ENCODE measurements around the gene CLMN. TPM values are rescaled to one million over a fixed set of nuclear protein-coding genes. Genes with fewer than 3 reads are reported as not detected.

Gene CLMN, protein sequence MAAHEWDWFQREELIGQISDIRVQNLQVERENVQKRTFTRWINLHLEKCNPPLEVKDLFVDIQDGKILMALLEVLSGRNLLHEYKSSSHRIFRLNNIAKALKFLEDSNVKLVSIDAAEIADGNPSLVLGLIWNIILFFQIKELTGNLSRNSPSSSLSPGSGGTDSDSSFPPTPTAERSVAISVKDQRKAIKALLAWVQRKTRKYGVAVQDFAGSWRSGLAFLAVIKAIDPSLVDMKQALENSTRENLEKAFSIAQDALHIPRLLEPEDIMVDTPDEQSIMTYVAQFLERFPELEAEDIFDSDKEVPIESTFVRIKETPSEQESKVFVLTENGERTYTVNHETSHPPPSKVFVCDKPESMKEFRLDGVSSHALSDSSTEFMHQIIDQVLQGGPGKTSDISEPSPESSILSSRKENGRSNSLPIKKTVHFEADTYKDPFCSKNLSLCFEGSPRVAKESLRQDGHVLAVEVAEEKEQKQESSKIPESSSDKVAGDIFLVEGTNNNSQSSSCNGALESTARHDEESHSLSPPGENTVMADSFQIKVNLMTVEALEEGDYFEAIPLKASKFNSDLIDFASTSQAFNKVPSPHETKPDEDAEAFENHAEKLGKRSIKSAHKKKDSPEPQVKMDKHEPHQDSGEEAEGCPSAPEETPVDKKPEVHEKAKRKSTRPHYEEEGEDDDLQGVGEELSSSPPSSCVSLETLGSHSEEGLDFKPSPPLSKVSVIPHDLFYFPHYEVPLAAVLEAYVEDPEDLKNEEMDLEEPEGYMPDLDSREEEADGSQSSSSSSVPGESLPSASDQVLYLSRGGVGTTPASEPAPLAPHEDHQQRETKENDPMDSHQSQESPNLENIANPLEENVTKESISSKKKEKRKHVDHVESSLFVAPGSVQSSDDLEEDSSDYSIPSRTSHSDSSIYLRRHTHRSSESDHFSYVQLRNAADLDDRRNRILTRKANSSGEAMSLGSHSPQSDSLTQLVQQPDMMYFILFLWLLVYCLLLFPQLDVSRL
- polyA plus RNA-seq (2013, experiment 1 of 2; ENCODE audit: insufficient read length), result 2.2 TPM
- 1.5 TPM for polyA plus RNA-seq (2013, experiment 2 of 2; ENCODE audit: insufficient read length)

DNA sequence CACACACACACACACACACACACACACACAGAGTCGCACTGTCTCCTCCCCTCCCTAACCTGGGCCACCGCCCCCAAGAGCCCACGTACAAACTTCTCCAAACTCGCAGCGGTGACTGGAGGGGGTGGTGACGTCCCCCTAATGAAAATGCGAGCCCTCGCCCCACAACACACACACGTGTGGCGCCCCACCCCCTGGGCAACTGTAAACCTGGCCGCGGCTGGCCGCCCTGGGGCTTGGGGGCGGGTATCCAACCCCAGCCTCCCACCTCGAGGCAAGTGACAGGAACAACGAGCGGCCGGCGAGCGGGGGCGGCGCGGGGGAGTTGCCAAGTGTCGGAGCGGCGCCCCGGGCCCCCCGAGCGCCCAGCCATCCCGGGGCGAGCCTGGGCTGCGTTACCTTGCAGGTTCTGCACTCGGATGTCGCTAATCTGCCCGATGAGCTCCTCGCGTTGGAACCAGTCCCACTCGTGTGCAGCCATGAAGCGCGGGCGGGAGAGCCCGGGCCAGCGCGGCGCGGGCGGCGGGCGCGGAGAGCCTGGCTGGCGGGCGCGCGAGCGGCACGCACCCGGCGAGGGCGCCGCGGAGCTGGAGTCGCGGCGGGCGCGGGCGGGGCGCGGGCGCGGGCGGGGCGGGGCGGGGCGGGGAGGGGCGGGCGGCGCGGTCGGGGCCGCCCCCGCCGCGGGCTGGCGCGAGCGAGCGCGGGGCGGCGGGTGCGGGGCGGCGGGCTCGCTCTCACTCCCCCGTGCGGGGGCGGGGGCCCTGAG, at the start of gene CLMN:
TSS of gene CLMN (minus strand) at position 597 of the 766 bp plus-strand sequence. CDS start at position 481, 116 bp downstream.
- DNase-seq, result peak; percentile 37

DNA sequence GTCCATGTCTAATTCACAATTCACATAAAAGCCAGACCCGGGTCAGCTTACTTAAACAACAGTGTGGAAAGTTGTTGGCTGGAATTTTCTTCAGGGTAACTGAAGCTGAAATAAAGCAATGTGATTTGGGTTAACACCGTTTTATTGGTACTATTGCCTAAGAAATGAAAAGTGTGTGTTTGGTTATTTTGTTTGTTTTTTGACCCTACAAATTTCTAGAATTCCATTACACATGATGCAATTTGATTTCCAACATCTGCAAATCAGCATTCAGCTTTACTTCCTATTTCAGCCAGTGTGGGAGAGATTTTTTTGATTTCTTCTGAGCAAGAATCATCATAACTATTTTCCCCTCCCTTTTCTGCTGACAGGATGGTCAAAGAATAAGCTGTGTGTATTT, 45.7 kb upstream of the CLMN start:
- no peak for DNase-seq

DNA sequence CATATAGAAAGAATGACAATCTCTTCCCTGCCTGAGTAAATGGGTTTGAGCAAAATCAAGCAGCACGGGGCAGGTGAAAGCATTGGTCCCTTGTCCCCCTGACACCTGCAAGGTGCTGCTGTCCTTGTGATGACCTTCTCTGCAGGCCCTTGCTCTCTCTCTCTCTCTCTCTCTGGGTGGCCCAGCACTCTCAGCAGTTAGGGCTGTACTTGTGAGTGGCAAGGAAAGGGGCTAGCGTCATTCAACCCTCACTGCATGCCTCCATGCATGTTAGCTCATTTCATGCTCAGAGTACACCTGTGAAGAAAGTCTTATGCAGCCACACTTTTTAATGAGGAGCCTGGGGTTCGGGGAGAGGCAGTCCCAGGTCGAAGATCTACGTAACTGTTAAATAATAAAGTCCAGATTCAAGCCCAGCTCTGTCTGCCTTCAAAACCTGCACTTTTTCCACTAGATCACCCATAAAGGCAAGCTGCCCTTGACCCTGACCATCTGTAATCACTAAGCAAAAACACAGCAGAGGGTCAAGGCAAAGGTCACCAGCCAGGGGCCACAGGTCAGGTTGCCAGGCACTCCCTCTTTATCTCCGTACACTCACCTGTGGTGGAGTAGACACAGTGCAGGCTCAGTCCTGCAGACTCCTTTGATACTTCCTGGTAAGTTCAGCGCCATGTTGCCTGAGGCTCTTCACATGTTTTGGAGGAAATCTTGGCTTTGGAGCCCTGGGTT, 44.9 kb upstream of the CLMN start:
- no peak for DNase-seq

DNA sequence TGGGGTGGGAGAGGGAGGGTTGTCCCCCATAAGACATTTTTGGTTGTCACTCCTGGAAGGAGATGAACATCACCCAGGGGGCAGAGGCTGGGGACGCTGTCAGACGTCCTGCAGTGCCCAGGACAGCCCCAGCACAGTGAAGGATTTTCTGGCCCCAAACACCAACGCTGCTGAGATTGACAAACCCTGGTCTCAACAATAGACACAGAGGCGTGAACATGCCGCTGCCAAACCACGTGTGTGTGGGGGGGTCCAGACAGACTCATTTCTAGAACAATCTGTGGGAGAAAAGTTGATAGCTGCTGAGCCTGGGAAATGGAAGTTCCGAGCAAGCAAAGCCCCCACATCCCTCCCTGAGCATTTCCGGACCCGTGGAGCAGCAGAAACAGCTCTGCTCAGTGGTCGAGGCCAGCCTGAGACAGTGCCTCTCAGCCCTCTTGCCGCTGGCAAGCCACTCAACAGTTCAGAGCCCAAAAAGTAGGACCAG, 43.8 kb upstream of the CLMN start:
- DNase-seq, result no peak

DNA sequence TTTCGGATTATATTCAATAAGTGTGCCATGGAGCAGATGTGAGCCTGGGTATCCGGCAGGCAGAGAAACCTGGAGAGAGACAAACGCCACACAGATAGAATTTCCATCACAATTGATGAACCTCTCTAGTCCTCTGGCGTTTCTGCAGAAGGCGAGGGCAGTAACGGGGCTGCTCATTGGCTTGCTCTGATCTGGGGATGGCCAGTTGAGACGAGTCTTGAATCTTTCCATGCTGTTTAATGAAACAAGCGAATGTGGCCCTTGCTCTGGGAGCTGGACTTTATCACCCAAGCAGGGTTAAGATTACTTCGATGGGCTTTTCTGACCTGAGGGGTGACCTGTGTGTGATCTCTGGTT, 42.4 kb upstream of the CLMN start:
- DNase-seq, result no peak

DNA sequence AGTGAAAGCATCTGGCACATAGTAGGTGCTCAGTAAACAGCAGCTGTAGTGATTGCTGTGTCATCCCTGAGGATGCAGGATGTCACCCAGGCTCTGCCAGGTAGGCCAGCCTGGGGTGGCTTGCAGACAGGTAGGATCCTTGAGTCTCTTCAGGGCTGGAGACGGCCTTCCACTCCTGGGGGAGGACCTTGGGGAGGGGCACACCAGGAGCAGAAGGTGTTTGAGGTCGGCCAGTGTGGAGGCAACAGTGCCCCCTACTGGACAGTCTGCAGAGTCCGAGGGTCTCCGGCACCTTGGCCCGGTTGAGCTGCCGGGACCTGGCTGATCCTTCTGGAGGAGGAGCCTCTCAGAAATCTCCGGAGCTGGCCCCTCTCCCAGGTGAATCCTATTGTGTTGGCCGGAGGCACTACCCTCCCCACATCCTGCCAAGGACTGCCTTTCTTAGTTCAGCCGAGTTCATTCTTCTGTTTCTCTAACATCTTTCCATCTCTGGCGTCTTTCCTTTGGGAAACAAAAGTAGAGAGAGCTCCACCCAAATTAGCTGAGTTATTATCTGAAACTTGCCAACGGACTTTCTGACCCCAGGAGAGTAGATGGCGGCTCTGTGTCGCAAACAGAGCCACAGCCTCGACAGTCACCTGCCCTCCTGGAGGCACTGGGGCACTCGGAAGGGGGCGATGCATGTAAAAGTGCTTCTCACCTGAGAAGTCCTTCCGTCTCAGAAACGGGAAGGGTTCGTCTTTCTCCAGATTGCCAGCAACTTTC, 41.8 kb upstream of the CLMN start:
- DNase-seq, result peak; percentile 5

DNA sequence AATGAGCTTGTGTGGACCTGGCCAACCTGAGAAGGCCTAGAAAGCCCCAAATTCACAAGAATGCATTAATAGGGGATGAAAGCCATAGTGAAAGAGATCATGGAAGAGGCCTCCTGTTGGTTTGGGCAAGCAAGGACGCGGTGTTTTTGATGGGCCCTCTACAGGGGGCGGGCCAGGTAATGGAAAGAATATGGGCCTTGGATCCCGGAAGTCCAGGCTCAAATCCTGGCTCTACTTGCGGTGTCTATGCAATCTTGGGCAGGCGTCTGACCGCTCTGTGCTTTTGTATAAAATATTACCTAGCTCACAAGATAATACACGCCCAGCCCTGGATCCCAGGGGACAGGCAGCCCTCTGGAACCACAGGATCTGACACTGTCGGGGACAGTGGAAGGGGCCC, 41.1 kb upstream of the CLMN start:
- no peak for DNase-seq

DNA sequence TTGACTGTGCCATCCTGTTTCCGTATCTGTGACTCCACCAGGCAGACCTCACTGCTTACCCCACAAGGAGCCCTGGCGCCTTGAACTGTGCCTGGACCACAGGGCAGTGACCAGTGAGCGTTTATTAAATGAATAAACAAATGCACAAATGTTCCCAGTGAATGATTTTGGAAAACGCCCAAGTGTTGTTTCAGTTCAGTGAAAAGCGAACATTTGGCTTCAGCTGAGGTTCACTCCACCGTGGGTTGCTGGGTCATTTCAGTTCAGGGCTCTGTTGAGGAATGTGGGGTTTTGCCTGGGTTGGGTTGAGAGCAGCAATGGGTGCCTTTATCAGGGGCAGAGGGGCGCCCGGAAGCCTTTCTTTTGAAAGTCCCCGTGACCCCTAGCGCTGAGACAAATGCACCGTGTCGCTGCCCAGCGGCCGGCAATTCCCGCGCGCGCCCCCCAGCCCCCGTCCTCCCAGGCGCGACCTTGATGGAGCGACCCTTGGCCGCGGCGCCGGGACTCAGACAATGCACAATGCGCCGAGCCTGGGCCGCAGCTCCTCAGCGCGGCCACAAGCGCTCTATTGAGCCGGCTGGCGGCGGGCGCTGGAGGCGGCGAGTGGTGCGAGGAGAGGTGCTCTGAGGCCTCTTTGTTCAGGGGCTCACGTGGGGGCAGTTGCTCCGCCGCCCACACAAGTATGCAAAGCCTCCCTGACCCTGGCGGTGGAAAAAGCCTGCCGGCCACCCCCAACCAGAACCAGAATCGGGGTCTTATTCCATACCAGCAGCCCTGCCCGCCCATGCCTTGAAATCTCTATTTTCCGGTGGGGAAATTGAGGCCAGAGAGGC, 40.5 kb upstream of the CLMN start:
- DNase-seq, result no peak

DNA sequence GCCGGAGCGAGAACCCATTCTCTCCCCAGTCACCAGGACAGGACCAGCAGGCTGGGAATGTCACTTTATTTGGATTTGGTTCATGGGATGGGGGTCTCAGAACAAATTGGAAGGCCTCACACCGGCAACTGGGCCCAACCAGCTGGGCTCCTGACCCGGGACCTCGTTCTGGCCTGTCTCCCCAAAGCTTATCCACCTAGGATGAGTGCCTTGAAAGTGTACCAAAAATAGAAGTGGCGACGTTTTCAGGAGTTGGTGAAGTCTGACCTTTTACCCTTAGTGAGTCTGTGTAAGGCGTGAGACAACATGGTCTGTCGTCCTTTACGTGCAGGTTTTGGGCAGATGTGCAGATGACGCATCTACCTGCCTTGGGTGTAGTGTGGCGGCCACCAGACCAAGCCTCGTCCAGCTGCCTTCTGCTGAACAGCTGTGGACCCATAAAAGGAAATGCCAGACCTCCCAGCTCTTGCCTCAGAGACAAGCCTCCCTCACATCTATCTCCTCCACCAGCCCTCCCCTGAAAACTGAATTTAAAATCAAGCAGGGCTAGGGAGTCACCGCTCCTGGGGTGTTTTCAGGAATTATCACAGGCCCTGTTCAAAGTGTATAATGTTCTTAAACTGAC, 36.6 kb upstream of the CLMN start:
- no peak for DNase-seq

DNA sequence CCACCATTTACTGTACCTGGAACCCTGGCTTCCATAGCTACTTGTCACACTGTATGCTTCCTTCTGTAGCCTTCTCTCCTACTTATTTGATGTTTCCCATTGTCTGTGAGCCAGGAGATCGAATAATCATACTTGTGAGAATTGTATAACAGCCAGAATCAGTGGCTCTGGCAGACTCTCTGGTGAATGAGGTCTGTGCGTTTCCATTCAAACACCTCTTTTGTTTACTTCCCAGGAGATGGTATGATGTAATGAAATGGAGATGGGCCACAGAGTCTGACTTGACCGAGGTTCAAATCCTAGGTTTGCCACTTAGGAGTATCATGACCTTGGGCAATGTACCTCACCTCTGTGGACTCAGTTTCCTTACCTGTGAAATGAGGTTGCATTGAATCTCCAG, 35.7 kb upstream of the CLMN start:
- DNase-seq, result no peak

DNA sequence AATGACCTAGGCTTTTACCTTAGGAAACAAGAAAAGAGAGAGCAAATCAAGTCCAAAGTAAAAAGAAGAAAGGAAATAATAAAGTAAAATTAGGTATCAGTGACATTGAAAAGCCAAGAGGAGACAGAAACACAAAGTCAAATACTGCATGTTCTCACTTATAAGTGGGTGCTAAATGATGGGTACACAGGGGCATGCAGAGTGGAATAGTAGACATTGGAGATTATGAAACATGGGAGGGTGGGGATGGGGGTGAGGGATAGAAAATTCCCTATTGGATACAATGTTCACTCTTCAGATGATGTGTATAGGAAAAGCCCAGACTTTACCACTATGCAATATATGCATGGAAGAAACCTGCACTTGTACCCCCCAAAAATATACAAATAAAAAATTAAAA, 35.1 kb upstream of the CLMN start:
- no peak for DNase-seq

DNA sequence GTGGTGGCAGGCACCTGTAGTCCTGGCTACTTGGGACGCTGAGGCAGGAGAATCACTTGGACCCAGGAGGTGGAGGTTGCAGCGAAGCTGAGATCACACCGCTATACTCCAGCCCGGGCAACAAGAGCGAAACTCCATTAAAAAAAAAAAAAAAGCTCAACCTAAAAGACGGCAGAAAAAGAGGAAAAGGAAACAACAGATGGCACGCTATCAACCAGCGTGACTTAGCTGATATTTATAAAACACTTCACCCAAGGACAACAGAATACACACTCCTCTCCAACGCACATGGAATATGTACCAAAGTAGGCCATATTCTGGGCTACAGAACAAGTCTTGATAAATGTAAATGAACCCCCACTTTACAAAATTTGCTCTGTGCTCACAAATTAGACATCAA, 34.0 kb upstream of the CLMN start:
- no peak for DNase-seq

DNA sequence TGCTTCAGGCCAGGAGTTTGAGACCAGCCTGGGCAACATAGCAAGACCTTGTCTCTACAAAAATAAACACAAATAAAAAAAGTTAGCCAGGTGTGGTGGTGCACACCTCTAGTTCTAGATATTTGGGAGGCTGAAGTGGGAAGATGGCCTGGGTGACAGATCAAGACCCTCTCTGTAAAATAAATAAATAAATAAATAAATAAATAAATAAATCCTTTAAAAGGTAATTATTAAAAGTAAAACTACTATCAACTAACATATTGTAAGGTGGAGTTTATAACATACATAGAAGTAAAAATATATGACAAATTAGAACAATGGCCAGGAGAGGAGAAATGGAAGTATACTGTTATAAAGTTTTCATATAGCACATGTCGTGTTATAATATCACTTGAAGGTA, 33.3 kb upstream of the CLMN start:
- no peak for DNase-seq

DNA sequence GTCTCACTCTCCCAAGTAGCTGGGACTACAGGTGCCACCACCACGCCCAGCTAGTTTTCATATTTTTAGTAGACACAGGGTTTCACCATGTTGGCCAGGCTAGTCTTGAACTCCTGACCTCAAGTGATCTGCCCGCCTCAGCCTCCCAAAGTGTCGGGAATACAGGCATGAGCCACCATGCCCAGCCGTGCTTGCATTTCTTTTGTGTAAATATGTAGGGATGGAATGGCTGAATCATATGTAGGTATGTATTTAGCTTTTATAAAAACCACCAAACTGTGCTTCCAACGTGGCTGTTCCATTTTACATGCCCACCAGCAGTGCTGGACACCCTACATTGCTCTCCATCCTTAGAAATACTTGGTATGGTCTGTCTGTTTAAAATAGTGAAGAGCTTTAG, 32.8 kb upstream of the CLMN start:
- peak; percentile 16 for DNase-seq

DNA sequence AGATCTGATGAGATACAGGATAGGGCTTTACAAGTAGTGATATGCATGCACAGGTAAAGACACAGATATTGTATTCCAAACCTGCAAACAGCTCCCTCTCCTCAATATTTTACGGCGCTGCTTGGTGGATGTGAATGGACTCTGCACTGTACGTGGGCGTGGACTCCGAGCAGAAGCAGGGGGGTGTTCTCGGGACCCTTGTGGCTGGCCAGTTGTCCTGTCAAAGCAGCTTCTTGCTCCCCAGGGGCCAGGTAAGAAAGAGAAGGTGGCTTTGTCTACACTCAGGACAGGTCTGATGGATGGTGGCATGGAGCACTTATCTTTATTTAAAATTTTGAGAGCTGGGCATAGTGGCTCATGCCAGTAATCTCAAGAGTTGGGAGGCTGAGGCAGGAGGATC, 29.5 kb upstream of the CLMN start:
- no peak for DNase-seq

DNA sequence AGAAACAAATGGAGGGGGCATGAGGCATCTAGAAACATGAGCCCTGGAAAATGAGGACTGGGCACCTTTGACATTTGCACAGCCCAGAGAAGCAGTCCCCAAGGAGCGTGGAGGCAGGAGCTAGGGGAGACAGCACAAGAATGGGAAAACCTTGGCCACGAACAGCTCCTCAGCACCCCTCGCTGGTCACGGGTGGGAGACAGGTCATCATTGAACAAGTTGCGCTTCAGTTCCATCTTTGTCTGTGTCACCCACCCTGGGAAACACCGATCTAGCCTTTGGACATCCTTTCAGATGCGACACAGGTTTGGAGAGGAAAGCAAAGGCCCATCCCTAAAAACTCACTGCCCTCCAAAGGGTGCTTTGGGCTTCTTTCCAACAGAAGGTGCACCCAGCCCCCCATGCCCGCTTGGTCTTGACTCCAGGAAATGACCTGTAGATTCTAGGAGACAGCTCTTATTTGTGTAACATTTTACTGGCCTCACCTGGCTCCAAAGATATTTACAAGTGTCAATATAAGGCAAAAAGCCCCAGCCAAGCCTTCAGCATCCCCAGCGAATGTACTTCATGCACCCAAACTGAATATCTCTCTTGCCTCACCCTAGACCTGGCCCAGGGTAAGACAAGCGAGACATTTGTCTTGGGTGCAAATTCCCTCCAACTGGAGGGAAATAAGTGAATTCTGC, 28.8 kb upstream of the CLMN start:
- DNase-seq, result no peak

DNA sequence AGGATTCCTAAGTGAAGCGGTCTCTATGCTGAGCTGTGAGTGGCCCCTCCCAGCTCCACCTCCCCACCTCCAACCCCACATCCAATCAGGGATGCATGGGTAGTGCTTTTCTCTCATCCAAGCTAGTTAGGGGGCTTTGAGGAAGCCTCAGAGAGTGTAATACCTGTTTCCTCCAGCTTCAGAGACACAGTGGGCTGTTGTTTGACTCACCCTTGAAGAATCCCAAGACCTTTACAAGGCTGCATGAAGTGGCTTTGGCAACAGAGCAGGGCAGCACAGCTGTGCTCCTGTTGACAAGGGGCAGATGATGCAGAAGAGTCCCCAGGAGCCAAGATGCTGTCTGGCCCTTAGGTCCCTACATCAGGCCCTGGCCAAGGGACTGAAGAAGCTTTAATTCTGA, 27.1 kb upstream of the CLMN start:
- DNase-seq, result peak; percentile 12

DNA sequence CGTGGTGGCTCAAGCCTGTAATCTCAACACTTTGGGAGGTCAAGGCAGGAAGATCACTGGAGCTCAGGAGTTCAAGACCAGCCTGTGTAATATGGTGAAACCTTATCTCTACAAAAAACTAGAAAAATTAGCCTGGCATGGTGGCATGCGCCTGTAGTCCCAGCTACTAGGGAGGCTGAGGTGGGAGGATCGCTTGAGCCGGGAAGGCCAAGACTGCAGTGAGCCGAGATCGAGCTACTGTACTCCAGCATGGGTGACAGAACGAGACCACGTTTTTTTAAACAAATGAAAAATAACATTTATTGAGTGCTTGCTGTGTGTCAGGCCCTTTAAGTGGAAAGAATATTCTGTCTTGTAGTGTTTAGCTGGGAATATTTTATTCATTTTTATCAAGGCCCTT, 26.6 kb upstream of the CLMN start:
- no peak for DNase-seq

DNA sequence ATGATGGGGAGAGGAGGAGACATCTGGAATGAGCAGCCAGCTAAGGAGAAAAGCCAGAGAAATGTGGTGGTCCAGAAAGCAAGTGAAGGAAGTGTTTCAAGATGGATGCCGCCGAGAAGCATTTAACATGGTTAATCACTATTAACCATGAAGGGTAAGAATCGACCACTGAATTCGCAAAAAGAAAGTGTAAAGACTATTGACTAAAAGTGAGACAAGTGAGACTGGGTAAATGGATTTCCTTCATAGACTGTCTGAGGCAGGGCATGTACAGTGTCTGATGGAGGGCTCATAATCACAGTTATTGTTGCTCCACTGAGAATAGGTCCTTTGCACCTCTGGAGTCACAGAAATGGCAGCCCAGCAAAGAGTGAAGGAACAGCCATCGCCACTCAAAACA, 25.3 kb upstream of the CLMN start:
- no peak for DNase-seq

Data from fibroblast of skin of back (primary cell).